EL (cell line): ENCODE data around the gene AIF1.
A peak's percentile ranks its signal among the peaks of the same experiment; 100 is the strongest.

Experiments
- DNase-seq: peaks from one replicate; pipeline ENCODE4 v3.0.0-alpha.2; 2016

AIF1 gene

GRCh38 chr6:31645325-31645724 is 30.3 kb downstream of the AIF1 start:
- DNase-seq = no peak

DNA sequence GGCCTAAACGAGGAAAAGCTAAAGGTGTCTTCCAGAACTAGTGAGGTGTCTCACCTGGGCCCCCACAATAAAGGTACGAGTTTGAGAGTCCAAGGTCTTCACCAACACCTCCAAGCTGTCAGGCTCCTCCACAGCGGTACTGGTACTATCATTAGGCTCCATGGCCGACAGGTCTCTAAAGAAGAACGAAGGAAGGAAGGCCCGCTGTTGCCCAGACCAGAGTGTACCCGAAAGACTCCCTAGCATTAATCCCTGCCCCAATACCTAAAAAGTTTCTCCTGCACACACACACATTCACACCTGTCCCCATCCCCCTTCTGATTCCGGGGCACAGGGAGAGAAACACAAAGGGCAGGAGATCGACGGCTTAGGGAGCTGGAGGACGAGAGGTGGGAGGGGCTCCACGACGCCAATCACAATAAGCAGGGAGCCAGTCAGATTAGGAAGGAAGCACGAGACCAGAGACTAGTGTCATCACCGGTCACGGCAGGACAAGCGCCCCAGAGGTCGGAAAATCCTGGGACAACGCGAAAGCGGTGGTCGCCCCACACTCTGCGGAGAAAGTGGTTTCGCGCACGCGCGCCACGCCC is 36.7 kb downstream of the AIF1 start:
- peak; percentile 85 for DNase-seq

DNA sequence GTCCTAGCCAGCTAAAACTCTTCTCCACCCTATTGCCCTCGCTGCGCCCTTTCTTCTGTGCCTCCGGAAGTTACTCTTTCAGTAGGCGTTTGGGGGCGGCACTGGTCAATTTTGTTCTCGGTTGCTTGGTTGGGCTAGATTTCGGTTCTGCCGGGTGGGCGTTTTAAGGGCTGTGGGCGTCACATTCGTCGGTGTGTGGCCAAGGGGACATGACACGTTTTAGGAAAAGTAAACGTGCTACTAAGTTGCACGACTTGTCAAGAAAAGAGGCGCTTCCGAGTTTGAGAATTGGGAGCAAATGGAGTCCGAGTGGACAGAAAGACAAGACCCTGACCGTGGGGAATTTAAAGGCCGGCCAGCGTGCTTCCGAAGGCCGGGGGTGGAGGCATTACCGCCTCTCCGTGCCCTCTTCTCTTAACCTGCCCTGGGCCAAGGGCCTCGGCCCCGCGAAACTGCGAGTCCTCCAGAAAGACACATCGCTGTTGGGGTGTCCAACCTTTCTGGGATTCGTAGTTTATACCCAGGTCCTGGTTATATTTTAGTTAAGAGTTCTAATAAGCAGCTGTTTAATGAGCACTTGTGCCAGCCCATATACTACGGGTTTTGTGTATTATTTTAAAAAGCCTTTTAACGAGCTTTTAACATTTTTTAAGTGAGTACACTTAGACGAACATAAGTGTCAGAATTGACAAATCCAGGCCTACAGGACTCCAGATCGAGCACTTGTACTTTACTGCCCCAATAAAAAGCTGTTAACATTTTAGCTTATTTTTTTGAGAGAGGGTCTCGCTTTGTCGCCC is 38.1 kb downstream of the AIF1 start:
- DNase-seq = no peak

- DNase-seq = no peak
Measured at GRCh38 chr6:31654574-31655348, 39.7 kb downstream of the AIF1 start.

DNA sequence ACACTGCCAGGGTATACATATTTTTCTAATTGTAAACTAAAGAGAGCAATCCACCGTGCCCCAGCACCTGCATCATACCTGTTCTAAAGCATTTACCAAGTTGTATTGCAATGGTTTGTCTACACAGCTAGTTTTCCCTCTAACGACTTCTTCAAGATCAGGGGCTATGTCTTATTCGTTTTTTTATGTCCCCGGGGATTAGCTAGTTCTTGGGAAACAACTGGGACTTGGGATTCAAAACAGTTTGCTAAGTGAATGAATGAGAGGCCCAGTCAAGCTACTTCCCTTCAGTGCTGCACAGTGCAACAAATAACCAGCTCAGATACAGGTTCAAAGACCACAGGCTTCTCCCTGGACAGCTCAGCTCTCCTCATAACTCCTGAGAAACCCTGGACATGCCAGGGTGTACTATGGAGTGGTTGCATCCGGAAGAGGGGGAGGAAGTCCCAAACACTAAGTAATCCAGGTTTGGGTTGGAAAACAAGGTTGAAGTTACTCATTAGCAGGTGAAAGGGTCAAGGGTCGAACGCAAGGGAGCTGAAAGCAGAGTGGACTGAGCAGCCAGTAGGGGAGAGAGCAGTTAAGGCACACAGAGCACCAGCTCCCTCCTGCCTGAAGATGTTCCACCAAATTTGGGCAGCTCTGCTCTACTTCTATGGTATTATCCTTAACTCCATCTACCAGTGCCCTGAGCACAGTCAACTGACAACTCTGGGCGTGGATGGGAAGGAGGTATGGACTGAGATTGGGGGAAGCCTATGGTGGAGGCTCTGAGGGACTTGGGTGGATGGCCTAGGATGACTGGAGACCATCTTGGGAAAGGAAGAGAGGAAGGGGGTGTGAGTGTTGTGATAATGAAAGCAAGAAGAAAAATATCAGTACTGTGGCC is 40.6 kb downstream of the AIF1 start, which contains the start of gene APOM:
Gene APOM (plus strand): TSS at position 546 of the 889 bp plus-strand sequence. CDS start 73 bp downstream, at position 619.
- no peak for DNase-seq

DNA sequence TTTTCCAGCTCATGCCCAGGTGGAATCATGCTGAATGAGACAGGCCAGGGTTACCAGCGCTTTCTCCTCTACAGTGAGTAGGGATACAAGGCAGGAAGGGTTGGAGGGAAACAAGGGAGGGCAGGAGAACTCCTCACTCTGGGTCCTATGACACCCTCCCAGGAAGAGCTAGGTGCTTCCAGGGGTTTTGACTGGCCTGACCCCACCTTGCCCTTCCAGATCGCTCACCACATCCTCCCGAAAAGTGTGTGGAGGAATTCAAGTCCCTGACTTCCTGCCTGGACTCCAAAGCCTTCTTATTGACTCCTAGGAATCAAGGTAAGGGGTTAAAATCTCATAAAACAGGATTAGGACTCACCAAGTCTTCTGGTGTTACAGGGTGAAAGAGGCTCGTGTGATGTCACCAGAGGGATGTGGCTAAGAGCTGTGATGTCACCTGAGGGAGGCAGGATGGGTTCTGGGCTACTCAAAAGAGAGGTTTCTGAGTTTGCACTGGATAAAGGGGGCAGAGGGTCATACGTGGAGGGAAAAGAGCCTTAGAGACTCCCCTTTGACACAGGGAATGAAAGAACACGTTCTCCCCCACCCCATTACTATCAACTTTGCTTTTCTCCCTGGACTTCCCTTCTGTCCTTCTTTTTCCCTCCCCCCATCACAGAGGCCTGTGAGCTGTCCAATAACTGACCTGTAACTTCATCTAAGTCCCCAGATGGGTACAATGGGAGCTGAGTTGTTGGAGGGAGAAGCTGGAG is 42.5 kb downstream of the AIF1 start:
- DNase-seq = no peak

GRCh38 chr6:31658158-31658688 is 43.2 kb downstream of the AIF1 start:
- no peak for DNase-seq

DNA sequence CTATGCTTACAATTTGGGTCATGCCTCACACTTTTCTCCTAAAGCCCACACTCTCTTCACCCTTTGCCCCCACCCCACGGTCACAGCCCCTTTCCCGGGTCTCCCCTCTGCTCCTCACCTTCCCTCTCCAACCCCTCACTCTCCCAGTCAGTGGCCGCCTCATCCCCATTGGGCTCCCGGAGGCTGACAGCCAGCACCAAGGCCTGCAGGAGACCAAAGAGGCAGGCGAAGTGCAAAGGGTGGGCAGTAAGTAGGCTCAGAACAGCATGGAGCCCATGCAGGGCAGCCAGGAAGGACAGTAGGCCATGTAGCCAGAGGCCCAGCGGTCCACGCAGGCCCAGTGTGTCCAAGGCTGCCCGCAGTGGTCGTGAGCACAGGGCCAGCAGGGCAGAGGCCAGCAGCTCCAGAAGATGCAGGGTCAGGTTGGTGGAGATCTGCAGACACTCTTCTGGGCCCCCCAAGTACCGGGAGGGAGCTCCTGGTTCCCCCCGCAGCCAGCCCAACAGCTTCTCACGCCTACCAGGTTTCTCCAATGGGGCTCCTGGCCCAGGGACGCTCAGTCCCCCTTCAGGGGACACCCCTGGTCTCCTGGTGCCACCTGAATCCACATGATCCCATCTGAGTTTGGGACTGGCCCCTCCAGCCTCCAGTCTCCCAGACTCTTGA is 44.1 kb downstream of the AIF1 start:
- DNase-seq = no peak

DNA sequence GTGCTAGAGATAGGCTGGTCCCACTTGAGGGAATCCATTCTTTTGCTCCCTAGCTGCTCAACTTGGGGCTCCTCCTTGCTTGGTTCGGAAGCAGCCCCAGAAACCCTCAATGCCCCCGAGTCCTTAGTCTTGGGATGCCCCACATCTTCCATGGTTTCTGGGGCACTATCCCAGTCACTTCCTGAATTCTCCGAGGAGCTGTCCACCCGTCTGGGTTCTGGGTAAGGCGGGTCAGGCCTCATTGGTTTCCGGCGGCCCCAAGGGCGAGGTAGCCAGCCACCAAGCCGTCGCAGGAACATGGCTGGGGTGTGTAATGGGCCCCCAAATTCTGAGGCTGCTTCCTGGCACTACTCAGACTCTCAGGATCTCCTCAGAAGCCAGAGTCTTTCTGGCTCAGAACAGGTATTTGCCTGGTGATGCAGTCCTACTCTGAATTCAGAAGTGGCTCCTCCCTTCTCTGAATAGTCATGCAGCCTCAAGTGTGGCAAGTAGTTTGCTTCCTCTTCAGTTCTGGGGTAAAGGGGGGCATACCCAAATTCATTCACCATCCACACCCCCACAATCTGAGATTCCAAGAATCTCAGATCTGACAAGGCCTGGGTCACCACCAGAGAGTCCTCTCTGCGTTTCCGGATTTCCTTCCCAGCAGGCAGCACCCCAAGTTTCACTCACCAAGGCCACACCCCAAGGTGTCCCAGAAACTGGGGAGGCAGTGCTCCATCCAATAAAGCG is 44.8 kb downstream of the AIF1 start:
- DNase-seq = peak; percentile 39

DNA sequence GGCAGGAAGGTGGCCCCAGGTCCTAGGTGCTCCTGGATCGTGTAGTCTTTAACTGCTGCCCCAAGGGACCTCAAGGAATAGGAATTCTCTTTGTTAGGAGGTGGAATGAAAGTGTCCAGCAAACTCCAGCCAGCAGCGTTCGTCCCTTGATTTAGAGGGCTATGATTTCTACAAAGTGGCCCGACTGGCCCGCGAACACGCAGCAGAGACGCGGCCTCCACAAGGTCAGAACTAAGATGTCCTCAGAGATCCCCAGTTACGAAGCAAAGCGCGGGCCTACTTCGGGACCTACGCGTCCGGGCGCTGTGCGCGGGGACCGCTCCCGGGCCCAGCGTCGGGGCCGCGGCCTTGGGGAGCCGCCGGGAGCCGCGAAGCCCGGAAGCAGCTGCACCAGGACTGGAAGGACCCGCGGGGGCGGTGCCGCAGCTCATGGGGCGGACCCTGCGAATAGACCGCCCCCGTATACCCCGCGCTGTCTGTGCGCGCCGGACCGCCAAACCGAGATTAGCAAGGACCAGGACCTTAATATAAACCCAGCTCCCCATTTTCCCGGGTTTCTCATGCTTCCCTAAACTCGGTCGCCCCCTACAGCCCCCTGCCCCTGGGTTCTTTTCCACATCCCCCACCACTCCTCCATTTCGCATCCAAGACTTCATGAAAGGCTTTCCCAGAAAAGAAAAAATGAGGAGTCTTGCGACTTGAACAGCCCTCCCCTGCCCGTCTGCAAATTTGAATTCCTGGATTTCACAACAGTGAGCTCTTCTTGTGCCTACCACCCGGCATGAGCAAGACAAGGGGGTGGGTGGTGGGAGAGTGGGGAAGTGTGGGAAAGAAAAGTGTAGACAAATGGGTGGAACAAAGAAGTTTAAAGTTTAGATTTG is 45.6 kb downstream of the AIF1 start, which contains the start of gene C6orf47:
Gene C6orf47 (minus strand): TSS at position 398 of the 881 bp plus-strand sequence. CDS start 831 bp downstream, outside the sequence.
- peak; percentile 85 for DNase-seq

DNA sequence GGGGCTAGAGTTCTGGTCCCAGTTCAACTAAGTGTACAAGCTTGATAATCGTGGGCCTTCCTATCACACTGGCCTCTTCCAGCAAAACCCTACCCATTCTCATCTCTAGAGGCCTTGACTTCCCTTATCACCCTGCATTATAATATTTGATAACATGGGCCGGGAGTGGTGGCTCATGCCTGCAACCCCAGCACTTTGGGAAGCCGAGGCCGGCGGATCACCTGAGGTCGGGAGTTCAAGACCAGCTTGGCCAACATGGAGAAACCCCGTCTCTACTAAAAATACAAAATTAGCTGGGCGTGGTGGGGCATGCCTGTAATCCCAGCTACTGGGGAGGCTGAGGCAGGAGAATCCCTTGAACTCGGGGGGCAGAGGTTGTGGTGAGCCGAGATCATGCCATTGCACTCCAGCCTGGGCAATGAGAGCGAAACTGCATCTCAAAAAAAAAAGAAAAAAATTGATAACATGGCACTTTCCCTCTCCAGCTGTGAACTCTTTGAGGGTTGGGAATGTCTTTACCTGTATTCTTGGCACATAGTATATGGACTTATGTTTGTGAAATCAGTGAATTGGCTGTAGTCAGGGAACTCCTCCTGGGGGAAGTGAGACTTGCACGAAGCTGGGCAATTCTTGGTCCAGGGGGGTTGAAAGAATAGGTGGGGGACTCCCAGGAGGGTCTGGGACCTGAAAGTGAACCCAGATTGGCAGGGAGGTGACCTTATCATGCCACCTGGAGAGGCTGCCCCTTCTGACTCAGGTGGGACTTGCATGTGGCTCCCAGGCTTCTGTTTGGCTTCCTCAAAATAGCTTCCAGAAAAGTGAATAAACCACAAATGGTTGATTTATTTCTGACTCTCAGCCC is 46.5 kb downstream of the AIF1 start:
- no peak for DNase-seq

GRCh38 chr6:31662124-31662723 is 47.2 kb downstream of the AIF1 start:
- no peak for DNase-seq

- peak; percentile 45 for DNase-seq
Measured at GRCh38 chr6:31663126-31663960, 48.3 kb downstream of the AIF1 start.

DNA sequence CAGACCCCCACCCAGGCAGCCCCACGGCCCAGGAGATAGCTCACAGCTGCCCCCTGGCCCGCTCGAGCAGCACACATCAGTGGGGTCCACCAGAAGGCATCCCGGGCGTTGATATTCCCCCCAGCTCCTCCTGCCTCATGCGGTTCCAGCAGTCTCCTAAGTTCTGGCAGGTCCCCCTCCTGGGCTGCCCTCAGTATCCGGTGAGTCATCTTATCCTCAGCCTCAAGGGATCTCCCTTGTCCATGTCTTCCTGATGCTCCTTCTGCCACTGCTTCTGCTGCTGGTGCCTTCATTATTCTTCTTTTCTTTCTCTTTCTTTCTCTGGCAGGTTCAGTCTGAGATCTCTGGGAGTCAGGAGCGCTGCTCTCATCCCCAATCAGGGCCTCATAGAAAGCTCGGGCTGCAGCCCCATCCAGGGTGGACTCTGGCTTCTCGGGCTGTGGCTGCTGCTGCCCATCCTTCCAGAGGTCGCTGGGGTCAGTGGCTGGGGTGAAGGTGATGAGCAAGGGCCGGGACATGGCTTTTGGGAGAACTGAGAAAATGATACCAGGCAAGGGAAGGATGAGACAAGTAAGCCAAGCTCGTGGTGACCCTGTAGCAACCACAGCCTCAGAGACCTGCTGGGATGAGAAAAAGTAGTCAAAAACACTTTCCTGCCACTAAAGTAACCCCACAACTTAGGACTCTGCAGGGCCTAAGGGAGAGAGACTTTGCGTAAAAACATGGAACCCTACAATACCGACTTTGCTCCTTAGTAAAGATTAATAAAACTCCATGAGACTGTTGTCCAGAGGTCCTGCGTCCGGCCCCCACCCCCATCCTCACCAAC is 49.1 kb downstream of the AIF1 start:
- DNase-seq = peak; percentile 90

DNA sequence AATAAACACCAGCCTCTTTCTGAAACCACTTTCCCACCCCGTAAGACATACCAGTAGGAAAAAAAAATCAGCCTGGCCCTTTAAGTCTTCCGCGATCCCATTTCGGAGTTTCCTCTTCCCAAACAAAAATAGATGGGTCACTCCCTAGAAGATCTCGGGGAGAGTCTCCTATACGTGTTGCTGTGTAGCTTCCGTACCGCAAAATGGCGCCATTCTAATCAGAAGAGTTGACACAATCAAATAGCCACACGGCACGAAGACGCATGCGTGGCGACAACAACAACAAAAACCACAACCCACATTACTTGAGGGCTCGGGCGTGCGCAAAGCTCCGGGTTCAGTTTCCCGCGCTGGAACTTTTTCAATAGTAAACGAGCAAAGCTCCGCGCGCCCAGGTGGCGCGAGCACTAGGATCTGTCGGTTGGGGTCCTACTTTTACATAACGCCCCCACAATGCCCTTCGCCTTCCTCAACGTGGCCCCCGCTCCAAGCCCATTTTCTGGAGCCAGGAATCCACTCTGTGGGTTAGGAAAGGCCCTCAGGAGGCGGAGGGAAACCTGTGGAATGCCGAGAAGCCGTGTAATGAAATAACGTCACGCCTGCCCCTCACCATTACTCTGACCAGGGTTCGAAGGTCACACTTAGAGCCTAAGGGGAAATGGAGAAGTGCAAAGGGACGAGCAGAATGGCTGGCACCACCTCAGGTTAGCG is 49.9 kb downstream of the AIF1 start, which contains the start of gene GPANK1:
Gene GPANK1 (minus strand): TSS at position 208 of the 711 bp plus-strand sequence. CDS start 519 bp downstream, outside the sequence.
- peak; percentile 97 for DNase-seq
